Stromal cell of bone marrow (primary cell): ENCODE measurements around the gene AOPEP.

ENCODE experiments used
- DNase-seq: peaks from one replicate; pipeline ENCODE4 v3.0.0-alpha.2; 2012; ENCODE audit warnings: low read depth

Gene AOPEP

DNA sequence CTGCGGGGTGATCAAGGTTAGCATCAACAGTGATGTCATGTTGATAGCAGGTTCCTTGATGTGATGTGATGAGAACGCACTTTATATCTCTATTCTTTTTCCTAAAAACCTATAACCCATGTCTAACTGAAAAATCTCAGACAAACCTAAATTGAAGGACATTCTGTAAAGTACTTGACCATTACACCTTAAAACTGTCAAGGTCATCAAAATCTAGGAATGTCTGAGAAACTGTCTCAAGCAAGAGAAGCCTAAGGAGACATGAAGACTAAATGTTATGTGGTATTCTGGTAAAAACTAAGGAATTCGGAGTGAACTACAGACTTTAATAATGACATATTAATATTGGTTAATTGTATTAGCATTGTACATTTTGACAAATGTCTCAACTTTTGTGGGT, 170.0 kb downstream of the AOPEP start:
- no peak for DNase-seq

DNA sequence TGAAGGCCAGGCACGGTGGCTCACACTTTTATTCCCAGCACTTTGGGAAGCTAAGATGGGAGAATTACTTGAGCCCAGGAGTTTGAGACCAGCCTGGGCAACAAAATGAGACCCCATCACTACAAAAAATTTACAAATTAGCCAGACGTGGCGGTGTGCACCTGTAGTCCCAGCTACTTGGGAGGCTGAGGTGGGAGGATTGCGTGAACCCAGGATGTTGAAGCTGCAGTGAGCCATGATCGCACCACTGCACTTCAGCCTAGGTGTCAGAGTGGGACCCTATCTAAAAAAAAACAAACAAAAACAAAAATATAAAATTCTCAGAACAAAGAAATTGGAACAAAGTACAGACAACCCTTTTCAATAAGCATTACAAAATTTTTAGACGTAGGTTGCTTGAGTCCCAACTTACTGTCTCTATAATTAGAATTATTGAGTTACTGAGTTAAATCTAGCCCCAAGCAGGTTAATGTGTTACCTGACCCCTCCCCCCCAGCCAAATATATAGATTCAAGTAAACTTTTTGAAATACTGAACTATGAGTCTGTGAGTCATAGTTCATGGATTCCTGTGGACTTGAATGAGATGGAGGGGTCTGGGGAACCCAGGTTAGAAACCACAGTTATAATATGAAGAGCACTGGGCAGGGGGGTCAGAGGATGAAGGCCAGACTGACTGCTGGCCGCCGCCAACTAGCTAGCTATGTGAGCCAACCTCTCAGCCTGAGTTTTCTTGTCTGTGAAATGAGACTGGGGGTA, 173.1 kb downstream of the AOPEP start:
- DNase-seq: no peak

DNA sequence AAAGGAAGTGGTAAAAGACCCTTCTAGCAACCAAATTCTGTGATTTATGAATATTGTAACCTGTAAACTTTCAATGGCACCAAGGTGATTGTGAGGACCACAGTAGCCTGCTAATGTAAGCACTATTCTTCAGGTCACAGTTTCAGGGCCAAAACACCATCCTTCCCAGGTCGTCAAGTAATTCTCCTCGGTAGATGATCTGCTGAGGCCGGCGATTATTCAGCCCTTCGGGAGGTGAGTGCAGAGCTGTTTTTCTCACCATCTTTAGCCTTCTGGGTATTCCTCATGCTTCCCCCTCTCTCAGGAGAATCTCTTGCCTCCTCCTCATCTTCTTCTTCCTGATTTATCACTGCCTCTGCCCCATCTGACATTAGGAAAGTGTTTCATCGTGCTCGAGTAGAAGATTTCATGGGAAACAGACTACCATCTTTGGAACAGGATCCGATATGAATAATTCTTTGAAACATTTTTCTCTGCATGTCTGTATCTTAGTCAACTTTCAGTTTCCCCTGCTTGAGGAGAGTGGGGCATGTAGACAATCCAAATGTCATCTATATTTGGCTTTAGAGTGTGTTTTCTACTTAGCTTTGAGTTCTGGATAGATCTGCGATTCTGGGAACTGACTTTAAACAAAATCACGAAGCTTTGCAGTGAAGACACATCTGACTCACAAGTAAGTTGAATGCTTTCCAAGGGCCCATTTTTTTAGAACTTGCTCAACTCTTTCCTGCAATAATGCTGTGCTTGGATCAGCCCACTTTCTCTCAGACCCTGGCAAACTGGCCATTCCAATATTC, 173.9 kb downstream of the AOPEP start:
- DNase-seq: peak; percentile 98

DNA sequence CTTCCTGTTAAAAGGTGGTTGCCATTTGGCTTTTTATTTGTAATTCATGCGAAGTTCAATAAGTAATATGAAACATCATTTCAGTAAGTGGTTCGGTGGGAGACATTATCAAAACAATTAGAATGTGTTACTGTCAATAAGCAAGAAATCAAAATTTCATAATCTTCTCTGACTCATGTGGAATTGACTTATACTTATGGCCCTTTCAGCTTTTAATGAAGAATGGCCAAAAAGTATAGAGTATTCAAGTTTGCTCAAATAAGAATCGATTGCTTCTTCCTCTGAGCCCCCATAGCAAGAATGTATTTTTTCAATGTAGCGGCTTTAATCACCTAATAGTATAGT, 174.5 kb downstream of the AOPEP start:
- DNase-seq: peak; percentile 39

DNA sequence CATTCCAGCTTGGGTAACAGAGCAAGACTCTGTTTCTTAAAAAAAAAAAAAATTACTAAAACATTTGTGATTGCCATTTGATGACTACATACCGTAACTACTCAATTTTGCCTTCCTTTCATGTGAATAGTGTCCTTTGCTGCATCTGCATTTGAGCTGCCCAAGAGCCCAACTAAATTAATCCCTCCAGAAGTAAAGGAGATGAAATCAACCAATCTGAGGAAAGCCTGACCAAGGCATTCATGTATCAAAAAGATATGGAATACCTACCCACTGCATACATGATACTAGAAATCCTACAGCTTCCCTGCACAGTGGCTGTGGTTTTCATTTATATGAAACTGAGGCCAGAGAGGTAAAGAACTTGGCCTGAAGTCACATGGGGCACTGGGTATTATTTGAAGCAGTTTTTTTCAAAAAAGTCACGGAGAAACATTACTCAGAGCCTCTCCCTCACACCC, 177.5 kb downstream of the AOPEP start:
- peak; percentile 54 for DNase-seq

DNA sequence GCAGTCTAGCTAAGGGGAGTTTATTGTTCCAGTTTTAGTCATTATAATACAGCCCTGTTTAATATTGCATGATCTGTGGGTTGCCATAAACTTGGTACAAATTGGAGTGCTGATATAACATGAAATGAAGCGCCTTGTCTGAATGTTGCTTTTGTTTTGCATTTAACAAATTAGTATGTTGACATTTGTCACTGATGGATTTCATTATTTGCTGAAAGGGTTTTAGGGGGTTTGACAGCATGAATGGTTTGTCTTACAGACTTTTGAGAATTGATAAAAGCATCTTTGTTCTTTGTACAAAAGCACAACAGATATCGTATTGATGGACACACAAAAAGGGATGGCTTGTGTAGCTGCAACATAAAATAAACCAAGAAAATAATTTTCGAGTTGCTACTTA, 178.3 kb downstream of the AOPEP start:
- DNase-seq: no peak

DNA sequence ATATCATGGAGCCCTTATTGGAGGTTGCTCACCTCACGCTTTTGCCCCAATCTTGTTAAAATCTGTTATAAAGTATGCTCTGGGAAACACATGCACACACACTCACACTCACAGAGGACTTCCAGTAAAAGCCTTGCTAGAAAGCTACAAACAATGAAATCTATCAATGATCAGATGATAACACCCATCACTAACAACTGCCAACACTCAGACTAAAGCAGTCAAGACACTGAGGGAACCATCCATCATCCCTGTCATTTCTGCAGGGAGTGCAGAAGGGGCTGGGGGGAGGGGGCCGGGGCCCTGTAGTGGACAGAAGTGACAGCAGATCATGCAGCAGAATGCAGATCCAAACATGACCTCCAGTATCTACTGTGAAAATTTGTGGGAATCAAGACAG, 179.1 kb downstream of the AOPEP start:
- DNase-seq: no peak

DNA sequence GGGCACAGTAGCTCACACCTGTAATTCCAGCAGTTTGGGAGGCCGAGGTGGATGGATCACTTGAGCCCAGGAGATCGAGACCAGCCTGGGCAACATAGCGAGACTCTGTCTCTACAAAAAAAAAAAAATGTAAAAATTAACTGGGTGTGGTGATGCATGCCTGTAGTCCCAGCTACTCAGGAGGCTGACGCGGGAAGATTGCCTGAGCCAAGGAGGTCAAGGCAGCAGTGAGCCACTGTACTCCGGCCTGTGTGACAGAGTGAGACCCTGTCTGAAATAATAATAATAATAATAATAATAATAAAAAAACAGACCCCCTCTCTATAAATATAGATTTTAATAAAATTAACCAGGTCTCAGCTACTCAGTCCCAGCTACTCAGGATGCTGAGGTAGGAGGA, 179.7 kb downstream of the AOPEP start:
- DNase-seq: no peak

DNA sequence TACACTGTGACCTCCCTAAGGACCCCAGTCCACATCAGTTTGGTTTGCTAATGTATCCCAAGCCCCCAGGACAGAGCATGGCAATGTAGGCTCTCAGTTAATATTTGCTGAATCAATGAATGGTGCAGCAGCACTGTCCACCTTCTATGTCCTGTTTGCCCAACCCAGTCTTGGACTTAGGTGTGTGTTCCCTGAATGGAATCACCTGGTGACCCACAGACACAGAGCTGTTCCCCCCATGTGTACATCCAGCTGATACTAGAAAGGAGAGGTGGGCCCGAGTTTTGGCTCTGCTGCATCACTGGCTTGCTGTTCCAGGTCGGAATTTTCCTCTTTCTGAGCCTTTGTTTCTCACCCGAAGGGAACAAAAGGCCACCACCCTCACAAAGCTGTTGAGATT, 180.2 kb downstream of the AOPEP start:
- DNase-seq: no peak

DNA sequence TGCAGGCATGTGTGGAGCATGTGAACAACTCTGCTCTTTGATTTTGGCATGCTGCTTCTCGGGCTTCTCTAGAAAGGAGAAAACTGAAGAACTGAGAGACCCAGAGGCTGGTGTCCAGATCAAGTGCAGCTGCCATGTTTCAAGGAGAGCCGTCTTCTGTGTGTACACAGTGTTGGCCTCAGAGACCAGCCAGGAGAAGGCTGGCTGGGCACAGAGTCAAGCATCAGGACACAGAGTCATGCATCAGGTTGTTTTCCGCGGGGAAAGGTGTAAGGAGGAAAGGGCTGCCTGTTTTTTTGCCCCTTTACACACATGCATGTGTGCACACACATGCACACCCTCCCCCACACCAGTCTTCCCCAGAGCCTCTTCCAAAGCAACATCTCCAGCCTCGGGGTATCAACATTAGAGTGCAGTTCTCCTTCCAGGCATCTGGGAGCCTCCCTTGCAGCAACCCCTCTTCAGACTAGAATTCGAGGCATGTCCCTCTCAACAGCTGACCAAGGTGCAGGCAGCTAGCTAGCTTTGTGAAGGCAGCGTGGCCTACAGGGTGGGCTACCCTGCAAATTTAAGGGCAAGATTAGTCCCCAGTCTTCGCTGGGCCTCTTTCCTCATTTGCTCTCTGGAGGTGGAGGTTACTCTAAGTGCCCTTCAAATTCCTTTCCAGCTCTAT, 180.9 kb downstream of the AOPEP start:
- DNase-seq: no peak

DNA sequence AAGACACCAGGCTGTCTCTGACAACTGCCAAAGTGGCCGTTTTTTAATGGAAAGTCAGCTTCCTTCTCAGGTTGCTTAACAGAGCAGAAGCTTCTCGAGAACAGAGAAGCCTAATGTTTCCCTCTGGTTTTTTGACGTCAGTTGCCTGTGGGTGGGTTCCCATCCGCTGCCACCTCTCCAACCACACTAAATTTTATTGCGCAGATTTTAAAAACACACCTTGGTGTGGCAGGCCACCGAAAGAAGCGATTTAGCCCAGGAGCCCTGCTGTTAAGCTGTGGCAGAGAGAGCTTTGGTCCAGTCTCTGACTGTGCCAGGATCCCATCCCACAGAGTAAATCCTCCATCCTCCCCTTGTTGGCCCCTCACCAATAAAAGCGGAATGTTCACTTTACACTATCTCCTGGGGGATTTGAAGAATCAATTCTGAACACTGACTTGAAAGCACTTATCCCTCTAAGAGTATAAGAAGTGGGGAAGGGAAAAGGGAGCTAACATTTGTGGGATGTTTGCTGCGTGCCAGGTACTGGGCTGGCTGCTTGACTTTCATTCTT, 181.6 kb downstream of the AOPEP start:
- DNase-seq: peak; percentile 35

DNA sequence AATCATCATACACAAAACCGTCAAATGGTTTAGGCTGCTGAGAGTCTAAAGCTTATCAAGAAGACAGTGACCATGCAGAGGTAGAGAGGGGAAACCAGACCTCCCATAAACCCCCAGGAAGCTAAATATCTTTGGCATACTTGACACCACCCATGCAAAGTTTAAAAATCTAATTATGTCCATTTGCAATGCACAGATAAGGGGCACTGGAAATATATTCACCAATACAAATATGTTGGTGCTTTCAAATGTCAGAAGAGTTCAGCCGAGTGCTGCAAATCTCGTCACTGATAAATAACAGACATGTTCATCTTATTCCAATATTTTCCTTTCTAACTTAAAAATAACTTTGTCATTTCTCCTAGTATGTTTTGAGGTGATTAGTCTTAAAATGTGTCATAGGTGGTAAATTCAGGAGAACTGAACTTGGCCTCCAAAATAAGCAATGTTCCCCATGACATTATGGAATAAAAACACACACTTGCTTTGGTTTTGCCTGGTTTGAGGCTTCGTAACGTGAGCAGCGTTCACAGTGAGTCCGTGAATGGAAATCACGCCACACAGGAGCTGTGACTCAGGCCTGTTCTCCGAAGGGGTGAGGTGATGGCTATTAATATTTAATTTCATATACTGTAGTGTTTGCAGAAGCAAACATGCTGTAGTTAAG, 182.2 kb downstream of the AOPEP start:
- no peak for DNase-seq

DNA sequence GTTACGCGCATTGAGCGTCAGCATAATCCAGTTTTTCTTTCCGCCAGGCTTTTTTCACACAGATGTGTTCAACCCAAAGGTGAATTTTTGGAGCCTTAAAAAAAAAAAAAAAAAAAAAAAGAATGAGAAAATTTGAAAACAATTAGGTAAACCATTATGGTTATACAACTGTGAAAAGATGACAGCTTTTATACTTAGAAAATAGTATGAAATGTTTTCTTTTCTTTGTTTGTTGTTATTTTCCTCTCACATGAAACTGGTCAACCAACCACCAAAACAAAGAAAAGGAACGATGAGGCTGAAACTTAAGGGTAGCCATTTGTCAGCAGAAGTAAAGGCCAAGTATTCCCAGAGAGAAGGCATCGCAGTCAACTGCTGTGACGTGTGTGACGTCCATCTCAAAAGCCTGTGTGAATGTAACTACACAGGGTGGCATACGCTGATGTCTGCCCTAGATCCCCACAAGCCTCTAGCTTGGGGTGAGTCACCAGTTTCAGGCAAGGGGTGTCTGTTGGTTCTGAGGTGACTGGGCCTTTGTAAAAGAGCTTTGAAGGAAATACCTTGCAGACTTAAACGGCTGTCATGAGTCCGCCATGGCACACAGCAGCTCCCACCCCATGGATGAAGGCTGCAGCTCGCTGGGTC, 182.9 kb downstream of the AOPEP start:
- no peak for DNase-seq

DNA sequence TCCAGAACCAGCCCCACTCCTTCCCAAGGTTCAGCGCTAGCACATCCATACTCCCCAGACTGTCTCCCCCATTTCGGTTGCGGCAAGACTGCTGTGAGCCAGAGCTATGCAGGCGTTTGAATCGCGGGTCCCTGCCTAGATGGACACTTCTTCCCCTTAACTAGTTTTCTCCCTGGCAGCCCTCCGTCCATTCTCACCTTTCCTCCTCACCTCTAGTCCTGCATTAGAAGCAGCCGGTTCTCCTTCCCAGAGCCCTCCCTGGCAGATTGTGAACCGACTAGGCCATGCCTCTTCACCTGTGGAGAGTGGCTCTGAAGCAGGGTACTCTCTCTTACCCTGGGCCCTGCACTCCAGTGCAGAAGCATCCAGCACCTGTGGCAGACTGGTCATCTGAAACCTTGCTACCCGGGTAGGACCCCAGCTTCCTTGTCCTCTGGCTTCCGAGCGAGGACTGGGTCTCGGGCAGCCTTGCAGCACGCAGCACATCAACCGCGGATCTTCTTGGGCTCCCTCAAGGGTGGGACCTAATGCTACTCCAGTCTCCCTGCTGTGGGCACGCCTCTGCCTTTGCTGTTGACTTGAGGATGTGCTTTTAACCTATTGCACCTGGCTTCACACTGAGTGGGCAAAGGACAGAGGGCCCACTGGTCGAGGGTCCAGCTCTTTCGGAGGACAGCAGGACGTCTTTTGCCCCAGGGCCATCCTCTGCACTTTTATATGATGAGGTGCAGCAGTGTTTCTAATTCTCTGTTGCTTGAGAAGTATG, 183.6 kb downstream of the AOPEP start:
- no peak for DNase-seq

DNA sequence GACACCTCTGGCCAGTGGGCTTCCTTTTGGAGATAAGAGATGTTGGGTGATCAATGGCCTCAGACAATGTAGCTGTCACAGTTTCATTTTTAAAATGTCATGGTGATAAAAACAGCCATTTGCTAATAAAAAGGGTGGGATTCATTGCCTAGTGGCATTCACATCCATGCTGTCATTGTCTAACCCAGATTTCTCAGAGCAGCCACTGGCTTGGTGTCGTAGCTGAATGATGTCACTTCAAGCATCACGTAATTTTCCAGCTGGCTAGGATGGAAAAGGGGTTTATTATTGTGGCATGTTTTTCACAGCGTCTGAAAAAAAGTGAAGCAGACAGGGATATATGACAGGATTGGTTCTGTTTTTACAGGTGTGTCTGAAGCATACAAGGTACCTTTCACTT, 184.7 kb downstream of the AOPEP start:
- no peak for DNase-seq

DNA sequence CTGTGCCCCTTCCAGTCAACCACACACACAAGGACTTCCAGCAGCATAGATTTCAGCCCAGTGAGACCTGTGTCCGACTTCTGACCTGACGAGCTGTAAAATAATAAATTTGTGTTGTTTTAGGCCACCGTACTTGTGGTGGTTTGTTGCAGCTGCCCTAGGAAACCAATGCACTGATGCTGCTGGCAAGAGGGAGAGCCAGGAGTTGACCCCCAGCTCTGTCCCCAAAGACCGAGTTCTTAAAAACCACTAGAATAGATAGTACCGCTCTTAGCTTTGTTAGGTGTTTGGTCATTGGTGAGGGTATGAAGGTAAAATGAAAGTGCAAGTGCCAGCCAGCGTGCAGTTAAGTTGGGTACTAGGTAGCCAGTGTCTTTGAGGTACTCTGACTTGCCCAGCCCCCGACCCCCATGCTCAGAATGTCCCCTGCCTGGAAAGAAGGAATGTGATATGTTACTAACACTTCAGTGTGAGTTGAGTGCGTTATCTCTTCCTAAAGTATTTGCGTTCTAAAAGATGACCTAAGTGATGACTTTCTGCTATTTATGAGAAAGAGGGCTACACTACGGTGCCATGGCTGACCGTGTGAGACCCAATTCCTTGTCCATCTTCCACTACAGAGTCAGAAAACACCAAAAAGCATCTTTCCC, 185.6 kb downstream of the AOPEP start:
- no peak for DNase-seq

DNA sequence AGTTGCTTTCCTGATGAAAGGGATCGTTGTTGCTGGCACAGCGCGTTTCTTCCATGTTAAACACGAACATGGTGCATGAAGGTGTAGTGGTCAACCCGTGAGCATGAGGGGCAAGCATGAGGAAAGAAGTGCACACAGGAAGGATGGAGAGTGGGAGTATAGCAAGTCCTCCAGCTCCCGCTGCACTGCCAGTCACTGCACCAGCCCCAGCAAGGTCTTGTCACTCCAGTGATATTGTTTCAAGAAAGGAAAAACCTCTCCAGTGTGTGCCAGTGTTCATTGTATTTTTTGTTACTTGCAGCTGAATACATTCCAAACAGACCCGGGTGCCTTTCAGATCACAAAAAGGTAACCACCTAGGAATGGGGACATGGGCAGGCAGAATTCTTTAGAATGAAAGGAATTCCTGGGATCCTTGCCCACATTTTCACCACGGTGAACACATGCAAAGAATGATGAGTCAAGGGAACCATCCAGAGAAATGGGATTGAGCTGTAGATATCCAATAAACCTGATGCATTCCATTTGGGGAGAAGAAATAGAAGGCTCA, 186.3 kb downstream of the AOPEP start:
- no peak for DNase-seq

DNA sequence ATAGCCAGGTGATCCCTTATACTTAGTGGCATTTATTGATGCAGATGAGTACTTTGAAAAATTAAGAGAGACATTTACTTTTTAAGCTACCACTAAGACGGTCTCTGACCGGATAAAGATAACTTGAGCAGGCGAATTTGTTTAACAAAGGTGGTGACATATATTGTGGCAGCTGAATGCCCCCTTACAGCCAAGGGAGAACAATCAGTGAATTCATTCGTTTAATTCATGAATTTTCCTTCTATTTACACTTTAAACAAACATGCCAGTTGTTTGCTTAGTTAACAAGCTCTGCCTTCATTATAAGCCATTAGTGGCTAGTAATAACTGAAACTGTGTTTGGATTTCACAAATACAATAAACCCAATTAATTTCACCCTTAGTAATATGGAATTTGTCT, 187.1 kb downstream of the AOPEP start:
- DNase-seq: no peak

DNA sequence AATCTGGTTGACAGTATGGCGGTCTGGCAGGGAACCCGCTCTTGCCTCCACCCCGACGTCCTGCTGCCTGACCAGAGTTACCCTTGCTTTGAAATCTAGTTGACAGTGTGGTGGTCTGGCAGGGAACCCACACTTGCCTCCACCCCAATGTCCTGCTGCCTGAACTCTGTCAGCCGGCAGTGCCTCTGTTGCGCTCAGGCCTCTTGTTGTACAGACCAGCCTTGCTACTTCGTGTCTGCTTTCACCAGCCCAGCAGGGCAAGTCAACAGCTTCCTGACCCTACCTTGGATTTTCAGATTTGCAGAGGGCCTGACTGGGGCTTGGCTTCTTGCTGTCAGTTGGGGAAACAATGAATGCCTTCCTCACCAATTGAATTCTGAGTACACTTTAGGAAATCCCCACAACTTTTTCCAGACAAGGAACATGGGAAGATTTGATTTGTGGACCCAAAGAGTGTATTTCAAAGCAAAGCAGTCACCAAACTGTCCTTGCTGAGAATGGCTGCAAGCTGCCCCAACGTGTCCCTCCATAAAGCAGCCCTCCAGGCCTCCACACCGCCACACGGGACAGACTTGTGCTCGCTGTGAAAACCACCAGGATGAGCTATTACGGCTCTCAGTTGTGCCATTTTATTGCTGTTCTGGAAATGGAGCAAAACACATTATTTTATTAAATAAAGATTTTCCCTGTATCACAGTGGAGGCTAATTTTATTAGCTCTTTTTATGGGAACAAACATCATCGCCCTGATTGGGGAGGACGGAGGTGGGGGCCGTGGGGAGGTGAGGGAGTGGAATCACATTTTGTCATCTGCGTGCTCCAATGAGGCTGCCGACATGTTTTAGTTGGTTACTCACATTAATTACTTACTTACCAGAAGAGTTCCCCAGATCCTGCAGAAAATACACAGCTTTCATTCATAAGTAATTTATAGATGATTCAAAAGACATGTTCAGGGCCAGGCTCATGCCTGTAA, 189.3 kb downstream of the AOPEP start:
- DNase-seq: no peak
